Measurements from ENCODE around the gene CDKN1C.

Gene CDKN1C

GRCh38 chr11:2844116-2844842 lies 41.3 kb downstream of the CDKN1C start:
- DNase-seq (ENCODE audit: low read depth): no peak
- TF ChIP-seq CTCF (IDR thresholded peaks at IDR 0.05; ENCODE audit: insufficient read depth, low read depth, low read length, missing control alignments): no peak

GRCh38 chr11:2843551-2843950 lies 42.0 kb downstream of the CDKN1C start:
- H3K4me3 ChIP-seq (ENCODE audit: low read depth, low read length): no peak overlapping the region
- TF ChIP-seq CTCF (IDR thresholded peaks at IDR 0.05; ENCODE audit: insufficient read depth, low read depth, low read length, missing control alignments): no peak
- DNase-seq (ENCODE audit: low read depth): no peak

More at GRCh38 chr11:2844116-2844842, 41.3 kb downstream of the CDKN1C start:
- no peak overlapping the region for H3K4me3 ChIP-seq (ENCODE audit: low read depth, low read length)

- no peak for TF ChIP-seq CTCF (IDR thresholded peaks at IDR 0.05; ENCODE audit: insufficient read depth, low read depth, low read length, missing control alignments)
Observed at GRCh38 chr11:2842876-2843275, 42.7 kb downstream of the CDKN1C start.

GRCh38 chr11:2841411-2842190 lies 44.0 kb downstream of the CDKN1C start:
- no peak for DNase-seq (ENCODE audit: low read depth)
- TF ChIP-seq CTCF (IDR thresholded peaks at IDR 0.05; ENCODE audit: insufficient read depth, low read depth, low read length, missing control alignments): no peak
- no peak overlapping the region for H3K4me3 ChIP-seq (ENCODE audit: low read depth, low read length)

More at GRCh38 chr11:2842876-2843275, 42.7 kb downstream of the CDKN1C start:
- H3K4me3 ChIP-seq (ENCODE audit: low read depth, low read length): no peak overlapping the region
- DNase-seq (ENCODE audit: low read depth): no peak

- no peak for DNase-seq (ENCODE audit: low read depth)
- no peak for TF ChIP-seq CTCF (IDR thresholded peaks at IDR 0.05; ENCODE audit: insufficient read depth, low read depth, low read length, missing control alignments)
- H3K4me3 ChIP-seq (ENCODE audit: low read depth, low read length): no peak overlapping the region
Observed at GRCh38 chr11:2839395-2839943, 46.1 kb downstream of the CDKN1C start.

- H3K4me3 ChIP-seq (ENCODE audit: low read depth, low read length): no peak overlapping the region
- no peak for TF ChIP-seq CTCF (IDR thresholded peaks at IDR 0.05; ENCODE audit: insufficient read depth, low read depth, low read length, missing control alignments)
- DNase-seq (ENCODE audit: low read depth): no peak
Observed at GRCh38 chr11:2838676-2839294, 46.8 kb downstream of the CDKN1C start.
